SU-DHL-6 (cell line): ENCODE data around the gene OXSR1.
"Not testable (repeated sequence)": the region's sequence is repeated elsewhere in the genome, so short reads cannot be mapped to it uniquely, and the experiment has no call there.

ENCODE experiments used
- H2AFZ ChIP-seq: fragments of 200-600 bp; sonication (generic); 2 replicates; pipeline ENCODE4 v1.6.1; 2014; ENCODE audit warnings: low read depth, mild to moderate bottlenecking, moderate library complexity, mixed read lengths, antibody characterized with exemption, low read length; ENCODE audit not compliant: severe bottlenecking
- H3F3A ChIP-seq: fragments of 200-600 bp; shearing (Covaris generic); 2 replicates; pipeline ENCODE4 v1.6.0; 2016; ENCODE audit warnings: antibody characterized with exemption, mild to moderate bottlenecking; ENCODE audit not compliant: insufficient read depth
- H3K27ac ChIP-seq: fragments of 200-600 bp; sonication (generic); 2 replicates; pipeline ENCODE4 v1.5.1; 2016; ENCODE audit warnings: low read depth, mild to moderate bottlenecking, low read length, moderate library complexity, mixed read lengths
- H3K27me3 ChIP-seq: fragments of 200-600 bp; sonication (generic), shearing (Covaris generic); 2 replicates; pipeline ENCODE4 v1.6.0; 2014; ENCODE audit warnings: mild to moderate bottlenecking, low read length
- H3K36me3 ChIP-seq: fragments of 200-600 bp; sonication (generic); 2 replicates; pipeline ENCODE4 v1.6.1; 2014; ENCODE audit warnings: mild to moderate bottlenecking, low read length, mixed read lengths
- H3K4me2 ChIP-seq: fragments of 300-600, 200-600 bp; shearing (Covaris generic), sonication (generic); 2 replicates; pipeline ENCODE4 v1.6.0; 2014; ENCODE audit warnings: low read length, low read depth, mild to moderate bottlenecking; ENCODE audit not compliant: poor library complexity, severe bottlenecking
- H3K4me3 ChIP-seq: fragments of 200-600 bp; sonication (generic); 2 replicates; pipeline ENCODE4 v1.5.1; 2014; ENCODE audit warnings: antibody characterized with exemption, low read length, mild to moderate bottlenecking, mixed read lengths; ENCODE audit not compliant: insufficient read depth, poor library complexity, severe bottlenecking
- H3K79me2 ChIP-seq: fragments of 200-600 bp; sonication (generic); 2 replicates; pipeline ENCODE4 v1.6.1; 2014; ENCODE audit warnings: mild to moderate bottlenecking, low read length, moderate library complexity; ENCODE audit not compliant: insufficient read depth
- H3K9ac ChIP-seq: fragments of 200-600 bp; sonication (generic); 2 replicates; pipeline ENCODE4 v1.7.0; 2014; ENCODE audit warnings: mild to moderate bottlenecking, low read length
- H3K9me2 ChIP-seq: fragments of 200-600 bp; sonication (generic); replicated peaks from 2 replicates; pipeline ENCODE4 v1.6.1; 2014; ENCODE audit warnings: low read length; ENCODE audit not compliant: insufficient read depth
- H3K9me3 ChIP-seq: fragments of 200-600 bp; sonication (generic); 2 replicates; pipeline ENCODE4 v1.6.1; 2014; ENCODE audit warnings: low read length, mixed read lengths; ENCODE audit not compliant: insufficient read depth
- H4K20me1 ChIP-seq: fragments of 200-600 bp; sonication (generic); 2 replicates; pipeline ENCODE4 v1.6.1; 2014; ENCODE audit warnings: low read depth, mild to moderate bottlenecking, antibody characterized with exemption, low read length, moderate library complexity, mixed read lengths
- CTCF ChIP-seq: fragments of 200-600 bp; sonication (generic); IDR thresholded peaks from one replicate; pipeline ENCODE4 v1.5.1; 2017; ENCODE audit warnings: antibody characterized with exemption, mild to moderate bottlenecking, low read length, moderate library complexity; ENCODE audit not compliant: insufficient read depth, poor library complexity, severe bottlenecking
- EZH2phosphoT487 ChIP-seq: fragments of 200-600 bp; sonication (generic), shearing (Covaris generic); conservative IDR thresholded peaks from 2 replicates; pipeline ENCODE4 v1.6.1; 2018; ENCODE audit warnings: mild to moderate bottlenecking, antibody characterized with exemption, low read length, moderate library complexity, mixed read lengths

The OXSR1 gene

GRCh38 chr3:38281895-38282686 lies 116.8 kb downstream of the OXSR1 start, which contains the start of gene SLC22A14:
TSS of gene SLC22A14 (plus strand) at chr3:38282294. CDS start at chr3:38306027, 23,733 bp downstream.
- Histone ChIP-seq H3F3A (no peaks in the 10 kb centered on the region), H3K4me2 (no peak within 1 kb of the TSS), H3K27me3 (no peaks in the 10 kb centered on the region), H4K20me1 (no peaks in the 10 kb centered on the region), H2AFZ (no peak within 1 kb of the TSS), H3K9me2 (no peaks in the 10 kb centered on the region), H3K9ac (no peak within 1 kb of the TSS), H3K36me3 (no peaks in the 10 kb centered on the region), H3K79me2 (no peaks in the 10 kb centered on the region), H3K9me3 (no peaks in the 10 kb centered on the region), H3K27ac (no peak within 1 kb of the TSS), H3K4me3 (no peak within 1 kb of the TSS)
- no peak for TF ChIP-seq EZH2phosphoT487
- TF ChIP-seq CTCF = no peak

- no peaks in the 10 kb centered on the region for H3K79me2 ChIP-seq
- no peaks in the 10 kb centered on the region for H3K9me2 ChIP-seq
- H3K9ac ChIP-seq = no peak overlapping the region
- H3K9me3 ChIP-seq = no peaks in the 10 kb centered on the region
- H3K27me3 ChIP-seq = no peaks in the 10 kb centered on the region
- no peak overlapping the region for H3K27ac ChIP-seq
- TF ChIP-seq EZH2phosphoT487 (no peak), CTCF (no peak)
- H2AFZ ChIP-seq = no peak overlapping the region
- no peaks in the 10 kb centered on the region for H3F3A ChIP-seq
- no peaks in the 10 kb centered on the region for H4K20me1 ChIP-seq
- H3K36me3 ChIP-seq = no peaks in the 10 kb centered on the region
- no peak overlapping the region for H3K4me2 ChIP-seq
- no peak overlapping the region for H3K4me3 ChIP-seq
Observed at GRCh38 chr3:38283810-38284755, 118.7 kb downstream of the OXSR1 start.

- TF ChIP-seq EZH2phosphoT487 = no peak
- no peak for TF ChIP-seq CTCF
- Histone ChIP-seq H3K9me2 (no peaks in the 10 kb centered on the region), H3K4me3 (no peak overlapping the region), H3K4me2 (no peak overlapping the region), H2AFZ (no peak overlapping the region), H3K27ac (no peak overlapping the region), H3K79me2 (no peaks in the 10 kb centered on the region), H4K20me1 (no peaks in the 10 kb centered on the region), H3F3A (no peaks in the 10 kb centered on the region), H3K27me3 (no peaks in the 10 kb centered on the region), H3K9ac (no peak overlapping the region), H3K9me3 (no peaks in the 10 kb centered on the region), H3K36me3 (no peaks in the 10 kb centered on the region)
Observed at GRCh38 chr3:38284756-38285150, 119.4 kb downstream of the OXSR1 start.

- H3K79me2 ChIP-seq, H3K27ac ChIP-seq, H2AFZ ChIP-seq, H3K9ac ChIP-seq, H3K4me3 ChIP-seq, H3K9me3 ChIP-seq, H3K4me2 ChIP-seq, H3F3A ChIP-seq, H4K20me1 ChIP-seq, H3K27me3 ChIP-seq, H3K36me3 ChIP-seq, H3K9me2 ChIP-seq: not testable (repeated sequence)
Observed at GRCh38 chr3:38289286-38290217, 124.2 kb downstream of the OXSR1 start.

GRCh38 chr3:38297053-38297452 lies 131.7 kb downstream of the OXSR1 start:
- not testable (repeated sequence) for H3K4me3 ChIP-seq, H3F3A ChIP-seq, H3K79me2 ChIP-seq, H3K27me3 ChIP-seq, H3K4me2 ChIP-seq, H3K9me2 ChIP-seq, H3K36me3 ChIP-seq, H3K9me3 ChIP-seq, H2AFZ ChIP-seq, H3K9ac ChIP-seq, H4K20me1 ChIP-seq, H3K27ac ChIP-seq
